Measurements from ENCODE around the gene SPATA18. TPM values are rescaled to one million over a fixed set of nuclear protein-coding genes. Genes with fewer than 3 reads are reported as not detected.

Gene SPATA18
- polyA plus RNA-seq, 3 donors: 0.04 to 0.41 TPM; not detected in 1

- Histone ChIP-seq H3K4me3 (replicated peaks in 1 of 3; ENCODE audit: low read depth in 2 of 3, low read length in 3 of 3) (peak overlapping the region in 1 of 3 experiments; percentile 50), H3K4me2 (replicated peaks; ENCODE audit: extremely low read depth, low read length, poor library complexity, severe bottlenecking) (peak overlapping the region; percentile 63), H3K9me3 (replicated peaks in 1 of 2; ENCODE audit: control insufficient read depth in 1 of 2, insufficient read depth in 1 of 2, low read length in 2 of 2) (no peaks in the 10 kb centered on the region), H3K9ac (ENCODE audit: insufficient read depth, low read length, poor library complexity, severe bottlenecking) (no peak overlapping the region), H3K27me3 (ENCODE audit: control insufficient read depth in 2 of 2, insufficient read depth in 2 of 2, low read length in 2 of 2) (no peaks in the 10 kb centered on the region), H3K36me3 (replicated peaks in 1 of 2; ENCODE audit: control insufficient read depth in 1 of 2, insufficient read depth in 2 of 2, low read length in 2 of 2) (no peaks in the 10 kb centered on the region), H3K27ac (ENCODE audit: low read depth in 1 of 2, low read length in 2 of 2) (peak overlapping the region in 1 of 2 donors; percentile 71), H2AFZ (ENCODE audit: insufficient read depth, low read depth, low read length, poor library complexity, severe bottlenecking) (peak overlapping the region; percentile 61), H4K20me1 (ENCODE audit: insufficient read depth, low read length) (no peaks in the 10 kb centered on the region), H3K79me2 (ENCODE audit: insufficient read depth, low read length) (no peaks in the 10 kb centered on the region), H3K4me1 (ENCODE audit: control insufficient read depth in 1 of 2, insufficient read depth in 2 of 2, low read length in 2 of 2) (peaks cover 20 to 27% of the 10 kb centered on the region in 2 donors)
- WGBS (ENCODE audit: insufficient coverage): no CpG with 5 or more reads among the region's 7 CpGs
- peak overlapping the region in 1 of 2 donors; percentile 74 for H3K4me3 Mint-ChIP-seq
- DNase-seq: no peak
- peaks cover 25% of the 10 kb centered on the region for H3K4me1 Mint-ChIP-seq
- no peaks in the 10 kb centered on the region for H3K36me3 Mint-ChIP-seq
- H3K27me3 Mint-ChIP-seq (ENCODE audit: low read depth in 3 of 3): no peaks in the 10 kb centered on the region
- peak overlapping the region in 6 of 7 donors; percentile 40 to 80 (median 73) for H3K27ac Mint-ChIP-seq
- intact Hi-C loops (cut with micrococcal nuclease): no loop called here
- no peak for TF ChIP-seq CTCF (IDR thresholded peaks at IDR 0.05)
- no peaks in the 10 kb centered on the region for H3K9me3 Mint-ChIP-seq
Measured at GRCh38 chr4:52015366-52015765, 35.7 kb upstream of the SPATA18 start.

GRCh38 chr4:52016981-52017380, 34.1 kb upstream of the SPATA18 start:
- Histone ChIP-seq H3K4me1 (ENCODE audit: control insufficient read depth in 1 of 2, insufficient read depth in 2 of 2, low read length in 2 of 2) (peaks cover 21 to 30% of the 10 kb centered on the region in 2 donors), H2AFZ (ENCODE audit: insufficient read depth, low read depth, low read length, poor library complexity, severe bottlenecking) (no peak overlapping the region), H3K36me3 (replicated peaks in 1 of 2; ENCODE audit: control insufficient read depth in 1 of 2, insufficient read depth in 2 of 2, low read length in 2 of 2) (no peaks in the 10 kb centered on the region), H4K20me1 (ENCODE audit: insufficient read depth, low read length) (no peaks in the 10 kb centered on the region), H3K27ac (ENCODE audit: low read depth in 1 of 2, low read length in 2 of 2) (no peak overlapping the region), H3K79me2 (ENCODE audit: insufficient read depth, low read length) (no peaks in the 10 kb centered on the region), H3K9me3 (replicated peaks in 1 of 2; ENCODE audit: control insufficient read depth in 1 of 2, insufficient read depth in 1 of 2, low read length in 2 of 2) (no peaks in the 10 kb centered on the region), H3K9ac (ENCODE audit: insufficient read depth, low read length, poor library complexity, severe bottlenecking) (no peak overlapping the region), H3K27me3 (ENCODE audit: control insufficient read depth in 2 of 2, insufficient read depth in 2 of 2, low read length in 2 of 2) (no peaks in the 10 kb centered on the region), H3K4me2 (replicated peaks; ENCODE audit: extremely low read depth, low read length, poor library complexity, severe bottlenecking) (no peak overlapping the region), H3K4me3 (replicated peaks in 1 of 3; ENCODE audit: low read depth in 2 of 3, low read length in 3 of 3) (no peak overlapping the region)
- WGBS (ENCODE audit: insufficient coverage): 92% methylated on average over 2 of the region's 3 CpGs
- H3K4me1 Mint-ChIP-seq: peaks cover 28% of the 10 kb centered on the region
- H3K36me3 Mint-ChIP-seq: no peaks in the 10 kb centered on the region
- no peak for TF ChIP-seq CTCF (IDR thresholded peaks at IDR 0.05)
- H3K4me3 Mint-ChIP-seq: no peak overlapping the region
- no peak overlapping the region for H3K27ac Mint-ChIP-seq
- H3K9me3 Mint-ChIP-seq: no peaks in the 10 kb centered on the region
- intact Hi-C loops (cut with micrococcal nuclease): no loop called here
- no peak for DNase-seq
- no peaks in the 10 kb centered on the region for H3K27me3 Mint-ChIP-seq (ENCODE audit: low read depth in 3 of 3)
